Naive thymus-derived CD4-positive, alpha-beta T cell (primary cell): ENCODE measurements around the gene GNG12. TPM values are rescaled to one million over a fixed set of nuclear protein-coding genes. Genes with fewer than 3 reads are reported as not detected.

Experiments used
- ATAC-seq: fragments of 150-1000 bp; cut with Tn5 transposase; 2 replicates; pipeline ENCODE4 v1.10.0; 2021; ENCODE audit warnings: mild to moderate bottlenecking, moderate library complexity
- CTCF ChIA-PET: fragments of 350-600 bp; sonication (Branson Sonifier 250); formaldehyde crosslinking; loops from one replicate; lab custom pipeline; 2021; ENCODE audit warnings: antibody characterized with exemption; lab: Charles Lee
- POLR2A ChIA-PET: fragments of 350-600 bp; sonication (Branson Sonifier 250); formaldehyde crosslinking; loops from one replicate; lab custom pipeline; 2021; ENCODE audit warnings: antibody characterized with exemption, inconsistent platforms; lab: Charles Lee
- DNase-seq, 9 donors: peaks; one replicate each; pipeline versions ENCODE4 v3.0.0 to v3.0.0-alpha.2; 2020 to 2022; ENCODE audit warnings: mixed read lengths in 1 of 9
- H3K27ac ChIP-seq: one replicate; pipeline ENCODE4 v1.7.0; 2013; ENCODE audit warnings: mild to moderate bottlenecking, low read depth, low read length, moderate library complexity
- H3K27me3 ChIP-seq, 2 donors: one replicate each; pipeline ENCODE4 v1.7.0; 2013; ENCODE audit warnings: low read length in 2 of 2, mild to moderate bottlenecking in 2 of 2, moderate library complexity in 2 of 2; ENCODE audit not compliant: control insufficient read depth in 2 of 2, insufficient read depth in 2 of 2
- H3K36me3 ChIP-seq, 3 experiments: 1 replicate in 2 of 3; 2 replicates in 1 of 3; pipeline ENCODE4 v1.7.0; 2013; ENCODE audit warnings: low read length in 3 of 3, mild to moderate bottlenecking in 3 of 3, moderate library complexity in 1 of 3; ENCODE audit not compliant: insufficient read depth in 3 of 3, control insufficient read depth in 2 of 3
- H3K4me1 ChIP-seq, 2 donors: one replicate each; pipeline ENCODE4 v1.7.0; 2013; ENCODE audit warnings: low read length in 2 of 2, mild to moderate bottlenecking in 2 of 2, moderate library complexity in 1 of 2; ENCODE audit not compliant: control insufficient read depth in 2 of 2, insufficient read depth in 2 of 2
- H3K4me3 ChIP-seq: 2 replicates; pipeline ENCODE4 v1.7.0; 2013; ENCODE audit warnings: mild to moderate bottlenecking, low read length
- H3K9me3 ChIP-seq, 3 experiments: 1 replicate in 2 of 3; 2 replicates in 1 of 3; pipeline ENCODE4 v1.7.0; 2013; ENCODE audit warnings: low read length in 3 of 3; ENCODE audit not compliant: control insufficient read depth in 2 of 3
- H3K27ac Mint-ChIP-seq, 9 donors: one replicate each; pipeline ENCODE4 v1.8.0; 2020 to 2022; ENCODE audit warnings: mixed read lengths in 9 of 9, mild to moderate bottlenecking in 8 of 9, moderate library complexity in 5 of 9, inconsistent platforms in 2 of 9
- H3K27me3 Mint-ChIP-seq, 5 donors: one replicate each; pipeline ENCODE4 v1.8.0; 2021 to 2022; ENCODE audit warnings: mixed read lengths in 5 of 5, mild to moderate bottlenecking in 1 of 5
- H3K36me3 Mint-ChIP-seq, 5 donors: one replicate each; pipeline ENCODE4 v1.8.0; 2020 to 2022; ENCODE audit warnings: mixed read lengths in 5 of 5, mild to moderate bottlenecking in 3 of 5, inconsistent platforms in 1 of 5
- H3K4me1 Mint-ChIP-seq, 7 donors: one replicate each; pipeline ENCODE4 v1.8.0; 2020 to 2022; ENCODE audit warnings: mixed read lengths in 7 of 7, mild to moderate bottlenecking in 3 of 7, inconsistent platforms in 1 of 7
- H3K4me3 Mint-ChIP-seq, 10 donors: one replicate each; pipeline ENCODE4 v1.8.0; 2020 to 2022; ENCODE audit warnings: mild to moderate bottlenecking in 10 of 10, mixed read lengths in 10 of 10, moderate library complexity in 6 of 10, inconsistent platforms in 2 of 10
- H3K9me3 Mint-ChIP-seq, 11 donors: one replicate each; pipeline ENCODE4 v1.8.0; 2020 to 2022; ENCODE audit warnings: mixed read lengths in 11 of 11, mild to moderate bottlenecking in 4 of 11, inconsistent platforms in 1 of 11, moderate library complexity in 1 of 11
- intact Hi-C, 2 donors: fragments of 100-400 bp; cut with micrococcal nuclease; formaldehyde crosslinking; loops; one replicate each; pipeline ENCODE4 v1.15.1; 2023
- polyA plus RNA-seq, 2 donors: library from polyadenylated mRNA; unstranded; fragments of 300-500 nt; fragmentation: Illumina TruSeq; gene quantifications; one replicate each; pipeline ENCODE4 v1.2.3, GENCODE V29; 2021
- total RNA-seq, 6 experiments: library from RNA in 5 of 6; stranded (reverse) in 5 of 6; gene quantifications; 1 replicate in 5 of 6; 2 replicates in 1 of 6; pipeline ENCODE4 v1.2.3 and lab custom pipeline; 2021 to 2026

GNG12 gene
- total and polyA plus RNA-seq, 7 experiments from 2014 or later, result not detected

DNA sequence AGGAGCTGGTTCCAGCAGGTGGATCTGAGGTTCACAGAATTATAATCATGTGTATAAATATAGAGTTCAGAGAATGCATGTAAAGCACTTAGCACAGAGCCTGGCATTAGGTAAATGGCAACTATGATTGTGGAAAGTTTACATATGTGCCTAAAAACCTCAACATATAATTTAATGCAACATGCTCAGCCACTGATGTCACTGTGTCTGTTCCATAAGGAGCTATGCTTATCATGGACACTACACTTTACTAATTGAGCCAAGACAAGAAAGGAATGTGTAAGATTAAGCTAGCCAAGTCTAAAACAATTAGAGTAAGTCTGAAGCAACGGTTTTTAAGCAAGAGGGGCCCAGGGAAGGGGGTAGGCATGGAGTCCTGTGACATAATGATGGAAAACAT is 61.5 kb downstream of the GNG12 start:
- Histone ChIP-seq H3K4me3 (no peak overlapping the region), H3K4me1 (no peaks in the 10 kb centered on the region)
- H3K36me3 Mint-ChIP-seq, result no peaks in the 10 kb centered on the region

DNA sequence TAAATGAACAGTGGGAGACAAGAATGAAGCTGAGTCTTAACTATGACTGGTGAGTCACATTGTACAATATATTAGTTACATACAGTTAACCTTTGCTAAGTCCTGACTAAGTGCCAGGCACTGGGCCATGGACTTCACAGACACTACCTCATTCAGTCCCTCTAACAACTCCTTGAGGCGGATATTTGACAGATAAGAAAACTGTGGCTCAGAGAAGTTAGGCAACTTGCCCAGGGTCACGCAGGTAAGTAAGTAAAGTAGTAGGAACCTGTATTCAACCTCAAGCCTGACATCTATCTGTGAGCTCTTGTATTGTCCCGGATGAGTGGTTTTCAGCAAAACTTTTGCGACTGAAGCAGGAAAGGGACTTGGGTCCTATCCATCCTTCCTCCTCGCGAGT is 62.1 kb downstream of the GNG12 start:
- H3K4me3 ChIP-seq, result no peak overlapping the region
- Mint-ChIP-seq H3K9me3 (no peaks in the 10 kb centered on the region), H3K27ac (no peak overlapping the region), H3K36me3 (no peaks in the 10 kb centered on the region), H3K4me1 (peaks cover 0 to 6% (median 2%) of the 10 kb centered on the region in 7 donors), H3K4me3 (no peak overlapping the region), H3K27me3 (peaks cover 19 to 55% (median 34%) of the 10 kb centered on the region in 5 donors)
- no peaks in the 10 kb centered on the region for H3K9me3 ChIP-seq
- H3K27ac ChIP-seq, result no peak overlapping the region
- ATAC-seq (no peak), DNase-seq (peak in 1 of 9 donors; percentile 5)
- POLR2A ChIA-PET, result no interaction called here
- peaks cover 0 to 2% of the 10 kb centered on the region in 2 donors for H3K27me3 ChIP-seq
- CTCF ChIA-PET, result interaction anchor here (0.8 kb wide), 1 partner anchor 17 kb away, joined by 3 read pairs; no protein-coding TSS in a partner anchor
- intact Hi-C loops, result no loop called here
- no peaks in the 10 kb centered on the region for H3K36me3 ChIP-seq
- H3K4me1 ChIP-seq, result peaks cover 0 to 3% of the 10 kb centered on the region in 2 donors

More for the DNA sequence above, 61.5 kb downstream of the GNG12 start:
- Histone ChIP-seq H3K36me3 (no peaks in the 10 kb centered on the region), H3K9me3 (no peaks in the 10 kb centered on the region), H3K27ac (no peak overlapping the region), H3K27me3 (no peaks in the 10 kb centered on the region)
- ChIA-PET CTCF (interaction anchor here (0.8 kb wide), 1 partner anchor 18 kb away, joined by 3 read pairs; no protein-coding TSS in a partner anchor), POLR2A (no interaction called here)
- peaks cover 25 to 53% (median 29%) of the 10 kb centered on the region in 5 donors for H3K27me3 Mint-ChIP-seq
- H3K27ac Mint-ChIP-seq, result no peak overlapping the region
- H3K4me3 Mint-ChIP-seq, result no peak overlapping the region
- intact Hi-C loops, result no loop called here
- no peaks in the 10 kb centered on the region for H3K9me3 Mint-ChIP-seq
- no peak for DNase-seq
- no peak for ATAC-seq
- H3K4me1 Mint-ChIP-seq, result peaks cover 0 to 5% (median 0%) of the 10 kb centered on the region in 7 donors

DNA sequence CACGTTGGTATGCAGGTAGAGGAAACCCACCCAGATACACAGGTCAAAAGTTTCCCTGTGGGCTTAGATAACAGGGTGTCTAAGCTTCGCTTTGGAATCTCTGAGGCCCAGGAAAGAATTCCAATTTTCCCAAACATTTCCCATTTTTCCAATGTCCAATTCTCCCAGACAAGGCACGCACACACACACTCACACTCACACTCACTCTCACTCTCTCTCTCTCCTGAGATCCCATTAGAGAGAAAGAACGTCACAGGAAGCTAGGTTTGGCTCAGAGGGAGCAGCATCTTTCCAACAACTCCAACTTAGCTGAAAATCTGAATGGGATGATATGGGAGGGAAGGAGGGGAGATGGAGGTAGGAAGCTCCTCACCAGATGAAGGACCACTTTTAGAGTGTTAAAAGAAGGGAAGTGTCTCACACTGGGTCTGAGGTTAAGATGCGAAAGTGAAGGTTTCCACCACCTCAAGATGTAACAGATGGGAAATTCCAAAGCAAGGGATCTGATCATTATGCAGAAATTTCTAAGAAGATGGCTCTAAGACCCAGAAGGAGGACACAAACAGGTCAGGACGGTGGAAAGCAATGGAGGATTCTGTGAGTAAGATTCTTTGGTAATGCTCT is 63.5 kb downstream of the GNG12 start:
- Histone ChIP-seq H3K27me3 (peaks cover 0 to 9% of the 10 kb centered on the region in 2 donors), H3K9me3 (no peaks in the 10 kb centered on the region), H3K36me3 (no peaks in the 10 kb centered on the region), H3K27ac (no peak overlapping the region), H3K4me1 (peaks cover 0 to 5% of the 10 kb centered on the region in 2 donors), H3K4me3 (no peak overlapping the region)
- CTCF ChIA-PET, result interaction anchor here (0.8 to 1.2 kb wide), 2 partner anchors 9 to 209 kb away, joined by 3 to 4 read pairs; no protein-coding TSS in a partner anchor
- H3K4me1 Mint-ChIP-seq, result peaks cover 0 to 9% (median 6%) of the 10 kb centered on the region in 7 donors
- peaks cover 25 to 59% (median 34%) of the 10 kb centered on the region in 5 donors for H3K27me3 Mint-ChIP-seq
- no peaks in the 10 kb centered on the region for H3K9me3 Mint-ChIP-seq
- intact Hi-C loops, result loop anchor here in 1 of 2 donors (10.0 kb wide), 1 partner anchor 555 kb away; no protein-coding TSS in a partner anchor
- no peak overlapping the region for H3K4me3 Mint-ChIP-seq
- no peak for ATAC-seq
- no peaks in the 10 kb centered on the region for H3K36me3 Mint-ChIP-seq
- H3K27ac Mint-ChIP-seq, result peak overlapping the region in 1 of 9 donors; percentile 2
- DNase-seq, result no peak
- POLR2A ChIA-PET, result no interaction called here

DNA sequence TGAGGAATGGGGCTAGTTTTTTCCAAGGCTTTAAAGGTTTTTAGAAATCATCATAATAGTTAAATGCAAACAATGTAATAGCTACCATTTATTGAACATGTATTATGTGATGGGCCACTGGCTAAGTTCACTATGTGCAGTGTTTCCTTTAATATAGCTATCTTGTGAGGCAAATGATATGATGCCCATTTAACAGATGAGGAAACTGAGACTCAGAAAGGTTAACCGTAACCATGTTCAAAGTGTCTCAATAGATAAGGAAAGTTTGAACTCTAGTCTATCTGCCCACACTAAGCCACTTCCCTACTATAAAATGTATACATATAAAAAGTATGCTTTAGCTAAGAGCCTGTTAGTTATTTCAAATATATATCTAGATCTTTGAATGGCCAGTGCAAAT is 64.8 kb downstream of the GNG12 start:
- peaks cover 0 to 5% of the 10 kb centered on the region in 2 donors for H3K4me1 ChIP-seq
- peaks cover 0 to 9% of the 10 kb centered on the region in 2 donors for H3K27me3 ChIP-seq
- no peak overlapping the region for H3K4me3 ChIP-seq
- Mint-ChIP-seq H3K9me3 (no peaks in the 10 kb centered on the region), H3K36me3 (no peaks in the 10 kb centered on the region), H3K4me1 (peaks cover 0 to 9% (median 6%) of the 10 kb centered on the region in 7 donors), H3K27me3 (peaks cover 32 to 60% (median 41%) of the 10 kb centered on the region in 5 donors), H3K27ac (no peak overlapping the region), H3K4me3 (no peak overlapping the region)
- DNase-seq (no peak), ATAC-seq (no peak)
- intact Hi-C loops, result loop anchor here in 1 of 2 donors (10.0 kb wide), 1 partner anchor 554 kb away; no protein-coding TSS in a partner anchor
- no peaks in the 10 kb centered on the region for H3K36me3 ChIP-seq
- POLR2A ChIA-PET, result no interaction called here
- H3K27ac ChIP-seq, result no peak overlapping the region
- CTCF ChIA-PET, result interaction anchor here (0.6 to 1.0 kb wide), 2 partner anchors 10 to 101 kb away, joined by 3 read pairs; no protein-coding TSS in a partner anchor
- no peaks in the 10 kb centered on the region for H3K9me3 ChIP-seq

DNA sequence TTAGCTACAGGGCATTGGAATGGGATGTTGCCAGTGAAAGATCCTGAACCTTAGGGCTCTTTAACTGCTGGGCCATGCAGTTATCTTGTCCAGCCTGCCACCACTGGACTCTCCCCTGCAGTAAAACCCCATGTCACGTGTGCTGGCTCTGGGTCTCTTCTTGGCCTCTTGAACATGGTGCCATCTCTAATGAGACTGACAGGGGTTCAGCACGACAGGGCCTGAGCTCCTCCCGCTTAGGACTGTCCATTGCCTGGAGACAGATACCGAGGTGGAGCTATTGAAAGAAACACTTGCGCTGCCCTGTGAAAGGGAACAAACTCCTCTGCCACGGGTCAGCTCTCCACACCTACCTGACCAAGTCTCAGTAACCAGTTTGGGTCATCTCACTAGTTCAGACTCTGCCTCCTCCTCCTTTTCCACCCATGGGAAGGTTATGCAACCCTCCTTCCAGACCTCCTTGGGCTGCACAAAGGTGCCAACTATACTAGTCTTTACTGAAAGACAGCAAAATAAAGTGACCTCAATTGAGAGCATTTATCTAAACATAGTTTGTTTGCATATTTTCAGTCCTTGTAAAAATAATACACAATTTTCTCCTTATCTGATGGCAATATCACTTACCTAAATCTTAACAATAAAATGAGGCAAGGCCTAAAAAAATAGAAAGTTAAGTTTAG is 66.0 kb downstream of the GNG12 start:
- H3K27ac ChIP-seq, result no peak overlapping the region
- ATAC-seq, result no peak
- intact Hi-C loops, result loop anchor here (2.0 to 10.0 kb wide), 2 partner anchors 350 to 552 kb away; no protein-coding TSS in a partner anchor
- no peaks in the 10 kb centered on the region for H3K9me3 ChIP-seq
- peaks cover 0 to 9% of the 10 kb centered on the region in 2 donors for H3K27me3 ChIP-seq
- H3K4me1 ChIP-seq, result peaks cover 0 to 5% of the 10 kb centered on the region in 2 donors
- H3K4me3 ChIP-seq, result no peak overlapping the region
- ChIA-PET POLR2A (no interaction called here), CTCF (interaction anchor here (1.0 to 2.6 kb wide), 9 partner anchors 9 to 350 kb away, joined by 3 to 15 read pairs (median 3); no protein-coding TSS in a partner anchor)
- Mint-ChIP-seq H3K4me1 (peaks cover 0 to 9% (median 6%) of the 10 kb centered on the region in 7 donors), H3K4me3 (peak overlapping the region in 1 of 10 donors; percentile 48), H3K36me3 (no peaks in the 10 kb centered on the region), H3K27ac (no peak overlapping the region), H3K27me3 (peaks cover 33 to 57% (median 41%) of the 10 kb centered on the region in 5 donors), H3K9me3 (no peaks in the 10 kb centered on the region)
- H3K36me3 ChIP-seq, result no peaks in the 10 kb centered on the region
- DNase-seq, result no peak

DNA sequence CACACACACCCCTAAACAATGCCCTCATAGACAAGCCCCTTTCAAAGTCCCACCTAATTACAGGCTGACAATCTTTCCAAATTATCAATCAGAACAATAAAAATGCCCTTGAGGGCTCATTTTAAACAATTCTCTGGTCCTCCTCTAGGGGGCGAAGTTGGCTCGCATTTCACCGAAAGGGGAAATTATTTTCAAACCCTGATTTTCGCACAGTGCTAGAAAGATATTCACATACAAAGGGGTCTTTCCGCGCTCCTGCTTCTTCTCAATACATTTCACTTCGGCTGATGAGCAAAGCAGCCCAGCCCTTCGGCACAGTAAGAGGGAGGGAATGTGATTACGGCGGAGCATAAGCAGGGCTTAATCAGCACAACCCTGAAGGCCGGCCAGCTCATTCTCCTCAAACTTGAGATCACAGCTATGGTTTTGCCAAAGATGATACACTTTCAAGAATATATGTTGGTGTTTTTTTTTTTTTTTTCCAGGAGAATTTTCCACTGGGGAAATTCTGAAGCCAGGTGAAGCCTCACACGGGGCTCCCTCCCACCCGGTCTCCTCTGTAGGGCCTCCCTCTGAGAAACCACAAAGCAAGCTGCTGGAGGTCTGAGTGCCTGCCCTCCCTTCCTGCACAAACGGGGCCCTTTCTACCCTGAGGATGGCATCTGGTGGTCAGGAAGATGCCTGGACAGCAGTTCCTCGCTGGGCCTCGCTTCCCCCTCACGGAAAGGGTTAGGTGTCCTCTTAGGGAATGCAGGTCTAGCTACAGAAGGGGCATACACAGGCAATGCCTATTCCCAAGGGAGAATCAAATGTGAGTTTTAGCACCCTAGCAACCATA is 66.9 kb downstream of the GNG12 start:
- intact Hi-C loops, result loop anchor here (2.0 to 10.0 kb wide), 2 partner anchors 350 to 552 kb away; no protein-coding TSS in a partner anchor
- POLR2A ChIA-PET, result no interaction called here
- Histone ChIP-seq H3K4me3 (no peak overlapping the region), H3K9me3 (no peaks in the 10 kb centered on the region), H3K27me3 (peaks cover 0 to 11% of the 10 kb centered on the region in 2 donors), H3K27ac (no peak overlapping the region), H3K4me1 (peaks cover 0 to 5% of the 10 kb centered on the region in 2 donors), H3K36me3 (no peaks in the 10 kb centered on the region)
- DNase-seq (peak in 8 of 9 donors; percentile 3 to 52 (median 39)), ATAC-seq (peak; percentile 69)
- H3K4me1 Mint-ChIP-seq, result peaks cover 0 to 9% (median 6%) of the 10 kb centered on the region in 7 donors
- CTCF ChIA-PET, result interaction anchor here (0.6 to 2.6 kb wide), 14 partner anchors 8 to 1924 kb away, joined by 3 to 15 read pairs (median 4); no protein-coding TSS in a partner anchor
- no peaks in the 10 kb centered on the region for H3K9me3 Mint-ChIP-seq
- peaks cover 33 to 59% (median 40%) of the 10 kb centered on the region in 5 donors for H3K27me3 Mint-ChIP-seq
- peak overlapping the region in 9 of 10 donors; percentile 47 to 80 (median 68) for H3K4me3 Mint-ChIP-seq
- no peaks in the 10 kb centered on the region for H3K36me3 Mint-ChIP-seq
- H3K27ac Mint-ChIP-seq, result peak overlapping the region in 1 of 9 donors; percentile 11
